ENCODE data around the gene MARCHF9. TPM values are rescaled to one million over a fixed set of nuclear protein-coding genes. Genes with fewer than 3 reads are reported as not detected.
A peak's percentile ranks its signal among the peaks of the same experiment; 100 is the strongest.
"Not testable (repeated sequence)": the region's sequence is repeated elsewhere in the genome, so short reads cannot be mapped to it uniquely, and the experiment has no call there.

Gene MARCHF9
- total RNA-seq, 1 experiment from 2014 or later, result 1.9 TPM

DNA sequence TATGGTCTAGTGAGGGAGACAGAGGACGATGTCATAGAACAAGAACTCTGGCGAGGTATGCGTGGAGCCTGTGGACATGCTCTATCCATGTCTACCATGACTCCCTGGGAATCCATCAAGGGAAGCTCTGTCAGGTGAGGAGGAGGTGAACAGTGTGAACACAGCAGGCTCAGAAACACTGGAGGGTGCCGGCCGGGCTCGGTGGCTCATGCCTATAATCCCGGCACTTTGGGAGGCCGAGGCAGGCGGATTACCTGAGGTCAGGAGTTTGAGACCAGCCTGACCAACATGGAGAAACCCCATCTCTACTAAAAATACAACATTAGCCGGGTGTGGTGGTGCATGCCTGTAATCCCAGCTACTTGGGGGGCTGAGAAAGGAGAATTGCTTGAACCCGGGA is 19.7 kb downstream of the MARCHF9 start:
- H3K36me3 ChIP-seq (replicated peaks; ENCODE audit: control insufficient read depth, insufficient read depth, low read length); H3K4me3 ChIP-seq (ENCODE audit: insufficient read depth, low read depth, low read length); DNase-seq; H3K27me3 ChIP-seq (ENCODE audit: control insufficient read depth, insufficient read depth, low read length): not testable (repeated sequence)

GRCh38 chr12:57775044-57775443 is 20.1 kb downstream of the MARCHF9 start:
- H3K36me3 ChIP-seq (replicated peaks; ENCODE audit: control insufficient read depth, insufficient read depth, low read length), result peaks cover 6% of the 10 kb centered on the region
- H3K27me3 ChIP-seq (ENCODE audit: control insufficient read depth, insufficient read depth, low read length), result peaks cover 3% of the 10 kb centered on the region
- H3K4me3 ChIP-seq (ENCODE audit: insufficient read depth, low read depth, low read length), result no peak overlapping the region
- no peak for DNase-seq

DNA sequence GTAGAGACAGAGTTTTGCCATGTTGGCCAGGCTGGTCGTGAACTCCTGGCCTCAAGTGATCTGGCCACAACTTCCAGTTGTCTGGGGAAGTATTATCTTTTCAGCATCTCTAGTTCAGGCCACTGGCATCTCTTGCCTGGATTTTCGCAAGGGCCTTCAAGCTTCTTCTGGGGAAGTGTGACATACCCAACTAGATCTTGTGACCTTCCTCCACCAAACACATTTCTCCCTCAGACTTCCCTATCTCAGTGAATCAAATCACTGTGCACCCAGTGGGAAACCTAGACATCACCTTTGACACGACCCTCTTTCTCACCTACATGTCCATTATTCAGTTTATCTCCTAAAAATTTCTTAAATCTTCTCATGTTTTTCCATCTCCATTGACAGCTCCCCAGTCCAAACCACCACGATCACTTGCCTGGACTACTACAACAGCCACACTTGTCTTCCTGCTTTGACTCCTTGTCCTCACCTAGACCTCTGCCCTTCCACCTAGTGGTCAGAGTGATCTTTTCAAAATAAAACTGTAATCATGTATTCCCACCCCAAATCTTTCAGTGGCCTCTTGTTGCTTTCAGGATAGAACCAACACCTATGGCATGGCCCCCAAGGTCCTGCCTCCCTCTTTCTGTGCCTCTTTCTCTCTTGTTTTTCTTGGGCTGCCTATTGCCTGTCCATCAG is 20.8 kb downstream of the MARCHF9 start:
- Histone ChIP-seq H3K36me3 (replicated peaks; ENCODE audit: control insufficient read depth, insufficient read depth, low read length) (peaks cover 2% of the 10 kb centered on the region), H3K4me3 (ENCODE audit: insufficient read depth, low read depth, low read length) (no peak overlapping the region), H3K27me3 (ENCODE audit: control insufficient read depth, insufficient read depth, low read length) (peaks cover 3% of the 10 kb centered on the region)
- no peak for DNase-seq

DNA sequence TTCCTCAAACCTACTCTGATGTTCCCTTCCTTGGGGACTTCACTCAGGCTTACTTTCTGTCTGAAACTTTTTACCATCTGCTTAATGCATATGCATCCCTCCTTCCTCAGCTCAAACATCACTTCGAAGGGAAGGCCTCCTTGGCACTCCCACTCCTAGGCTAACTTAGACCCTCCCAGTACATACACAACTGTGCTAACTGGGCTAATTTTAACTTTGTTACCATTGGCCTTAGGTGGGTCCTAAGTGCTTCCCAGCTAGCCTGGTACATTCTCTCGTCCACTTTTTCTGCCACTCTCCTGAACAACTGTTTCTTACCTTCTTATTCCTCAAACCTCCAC is 21.3 kb downstream of the MARCHF9 start:
- Histone ChIP-seq H3K36me3 (replicated peaks; ENCODE audit: control insufficient read depth, insufficient read depth, low read length) (no peaks in the 10 kb centered on the region; the same call in 1 of the 2 replicates), H3K27me3 (ENCODE audit: control insufficient read depth, insufficient read depth, low read length) (peaks cover 3% of the 10 kb centered on the region), H3K4me3 (ENCODE audit: insufficient read depth, low read depth, low read length) (no peak overlapping the region)
- no peak for DNase-seq

DNA sequence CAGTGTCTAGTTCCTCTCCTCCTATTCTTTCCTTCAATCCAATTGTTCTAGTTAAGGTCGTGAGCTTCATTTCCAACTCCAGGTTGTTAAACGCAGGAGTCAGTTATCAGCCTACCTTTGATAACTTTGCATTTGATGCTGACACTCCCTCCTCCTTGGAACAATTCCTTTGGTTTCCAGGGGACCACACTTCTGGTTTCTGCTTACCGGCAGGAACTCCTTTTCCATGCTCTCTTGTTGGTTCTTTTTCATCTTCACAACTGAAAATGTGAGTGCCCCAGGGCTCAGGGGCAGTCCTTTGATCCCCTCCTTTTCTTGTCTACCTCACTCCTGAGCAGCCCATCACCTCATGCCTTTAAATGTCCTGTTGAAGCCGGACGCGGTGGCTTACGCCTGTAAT is 22.5 kb downstream of the MARCHF9 start:
- Histone ChIP-seq H3K36me3 (replicated peaks; ENCODE audit: control insufficient read depth, insufficient read depth, low read length) (no peaks in the 10 kb centered on the region; the same call in 1 of the 2 replicates), H3K27me3 (ENCODE audit: control insufficient read depth, insufficient read depth, low read length) (peaks cover 3% of the 10 kb centered on the region), H3K4me3 (ENCODE audit: insufficient read depth, low read depth, low read length) (no peak overlapping the region)
- DNase-seq, result no peak

DNA sequence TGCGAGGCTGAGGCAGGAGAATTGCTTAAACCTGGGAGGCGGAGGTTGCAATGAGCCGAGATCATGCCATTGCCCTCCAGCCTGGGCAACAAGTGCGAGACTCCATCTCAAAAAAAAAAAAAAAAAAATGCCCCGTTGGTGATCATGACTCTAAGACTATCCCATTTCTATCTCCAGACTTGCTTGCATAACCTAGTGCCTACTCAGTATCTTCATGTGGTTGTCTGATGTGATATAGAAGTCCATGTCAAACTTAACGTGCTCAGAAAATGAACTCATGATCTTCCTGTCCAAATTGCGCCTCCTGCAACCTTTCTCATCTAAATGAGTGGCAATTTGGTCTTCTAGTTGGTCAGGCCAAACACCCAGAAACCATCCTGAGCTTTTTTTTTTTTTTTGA is 23.0 kb downstream of the MARCHF9 start:
- Histone ChIP-seq H3K4me3 (ENCODE audit: insufficient read depth, low read depth, low read length) (no peak overlapping the region), H3K36me3 (replicated peaks; ENCODE audit: control insufficient read depth, insufficient read depth, low read length) (no peaks in the 10 kb centered on the region; the same call in 1 of the 2 replicates), H3K27me3 (ENCODE audit: control insufficient read depth, insufficient read depth, low read length) (peaks cover under 1% of the 10 kb centered on the region)
- DNase-seq, result no peak

- H3K36me3 ChIP-seq (replicated peaks; ENCODE audit: control insufficient read depth, insufficient read depth, low read length), result peaks cover 3% of the 10 kb centered on the region
- H3K27me3 ChIP-seq (ENCODE audit: control insufficient read depth, insufficient read depth, low read length), result no peaks in the 10 kb centered on the region
- no peak for DNase-seq
- no peak overlapping the region for H3K4me3 ChIP-seq (ENCODE audit: insufficient read depth, low read depth, low read length)
Measured at GRCh38 chr12:57779736-57780135, 24.8 kb downstream of the MARCHF9 start.

- no peaks in the 10 kb centered on the region for H3K27me3 ChIP-seq (ENCODE audit: control insufficient read depth, insufficient read depth, low read length)
- H3K4me3 ChIP-seq (ENCODE audit: insufficient read depth, low read depth, low read length), result no peak overlapping the region
- no peak for DNase-seq
- peaks cover 3% of the 10 kb centered on the region for H3K36me3 ChIP-seq (replicated peaks; ENCODE audit: control insufficient read depth, insufficient read depth, low read length)
Measured at GRCh38 chr12:57780284-57780897, 25.5 kb downstream of the MARCHF9 start.

GRCh38 chr12:57781244-57781643 is 26.3 kb downstream of the MARCHF9 start:
- Histone ChIP-seq H3K27me3 (ENCODE audit: control insufficient read depth, insufficient read depth, low read length) (no peaks in the 10 kb centered on the region), H3K36me3 (replicated peaks; ENCODE audit: control insufficient read depth, insufficient read depth, low read length) (peaks cover 3% of the 10 kb centered on the region), H3K4me3 (ENCODE audit: insufficient read depth, low read depth, low read length) (no peak overlapping the region)
- DNase-seq, result no peak

- no peak for DNase-seq
- peaks cover 5% of the 10 kb centered on the region for H3K36me3 ChIP-seq (replicated peaks; ENCODE audit: control insufficient read depth, insufficient read depth, low read length)
- H3K27me3 ChIP-seq (ENCODE audit: control insufficient read depth, insufficient read depth, low read length), result no peaks in the 10 kb centered on the region
- no peak overlapping the region for H3K4me3 ChIP-seq (ENCODE audit: insufficient read depth, low read depth, low read length)
Measured at GRCh38 chr12:57781801-57782200, 26.9 kb downstream of the MARCHF9 start.

- Histone ChIP-seq H3K36me3 (replicated peaks; ENCODE audit: control insufficient read depth, insufficient read depth, low read length) (peaks cover 8% of the 10 kb centered on the region), H3K4me3 (ENCODE audit: insufficient read depth, low read depth, low read length) (no peak overlapping the region), H3K27me3 (ENCODE audit: control insufficient read depth, insufficient read depth, low read length) (no peaks in the 10 kb centered on the region)
- DNase-seq, result no peak
Measured at GRCh38 chr12:57782243-57782607, 27.3 kb downstream of the MARCHF9 start.

- DNase-seq, result peak; percentile 90
- peak within 1 kb of the TSS; percentile 97 for H3K4me3 ChIP-seq (ENCODE audit: insufficient read depth, low read depth, low read length)
- peaks cover 8% of the 10 kb centered on the region for H3K36me3 ChIP-seq (replicated peaks; ENCODE audit: control insufficient read depth, insufficient read depth, low read length)
- H3K27me3 ChIP-seq (ENCODE audit: control insufficient read depth, insufficient read depth, low read length), result no peaks in the 10 kb centered on the region
Measured at GRCh38 chr12:57782608-57783465, 27.9 kb downstream of the MARCHF9 start, which contains the start of gene TSFM. TSFM (plus strand) TSS chr12:57782787; CDS start chr12:57782802, 15 bp downstream.

DNA sequence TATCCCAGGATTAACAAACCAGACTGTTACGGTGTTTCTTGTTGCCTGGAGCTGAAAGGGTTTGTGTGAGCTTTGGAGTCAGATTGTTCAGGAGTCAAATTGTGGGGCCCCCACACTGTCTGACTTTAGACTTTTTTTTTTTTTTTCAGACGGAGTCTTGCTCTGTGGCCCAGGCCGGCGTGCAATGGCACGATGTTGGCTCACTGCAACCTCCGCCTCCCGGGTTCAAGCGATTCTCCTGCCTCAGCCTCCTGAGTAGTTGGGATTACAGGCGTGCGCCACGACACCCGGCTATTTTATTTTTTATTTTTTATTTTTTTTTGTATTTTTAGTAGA is 28.5 kb downstream of the MARCHF9 start:
- Histone ChIP-seq H3K27me3 (ENCODE audit: control insufficient read depth, insufficient read depth, low read length) (no peaks in the 10 kb centered on the region), H3K36me3 (replicated peaks; ENCODE audit: control insufficient read depth, insufficient read depth, low read length) (peaks cover 8% of the 10 kb centered on the region), H3K4me3 (ENCODE audit: insufficient read depth, low read depth, low read length) (peak overlapping the region; percentile 97)
- DNase-seq, result no peak

DNA sequence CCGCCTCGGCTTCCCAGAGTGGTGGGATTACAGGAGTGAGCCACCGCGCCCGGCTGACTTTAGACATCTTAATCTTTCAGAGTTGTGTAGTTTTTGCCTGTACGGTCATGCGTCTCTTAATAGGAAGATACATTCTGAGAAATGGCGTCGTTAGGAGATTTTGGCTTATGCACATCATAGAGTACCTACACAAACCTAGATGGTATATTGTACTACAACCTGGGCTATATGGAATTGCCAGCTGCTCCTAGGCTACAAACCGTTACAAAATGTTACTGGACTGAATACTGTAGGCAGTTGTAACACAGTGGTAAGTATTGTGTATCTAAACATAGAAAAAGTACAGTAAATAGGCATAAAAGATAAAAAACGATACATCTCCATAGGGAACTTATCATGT is 29.0 kb downstream of the MARCHF9 start:
- peaks cover 8% of the 10 kb centered on the region for H3K36me3 ChIP-seq (replicated peaks; ENCODE audit: control insufficient read depth, insufficient read depth, low read length)
- DNase-seq, result no peak
- H3K4me3 ChIP-seq (ENCODE audit: insufficient read depth, low read depth, low read length), result no peak overlapping the region
- H3K27me3 ChIP-seq (ENCODE audit: control insufficient read depth, insufficient read depth, low read length), result no peaks in the 10 kb centered on the region

GRCh38 chr12:57793920-57794319 is 39.0 kb downstream of the MARCHF9 start:
- peaks cover 14% of the 10 kb centered on the region for H3K36me3 ChIP-seq (replicated peaks; ENCODE audit: control insufficient read depth, insufficient read depth, low read length)
- H3K4me3 ChIP-seq (ENCODE audit: insufficient read depth, low read depth, low read length), result no peak overlapping the region

More at GRCh38 chr12:57793920-57794319, 39.0 kb downstream of the MARCHF9 start:
- DNase-seq, result no peak
- H3K27me3 ChIP-seq (ENCODE audit: control insufficient read depth, insufficient read depth, low read length), result no peaks in the 10 kb centered on the region

Measured in H7 (cell line).